ENCODE data around the gene KCNJ3. TPM values are rescaled to one million over a fixed set of nuclear protein-coding genes. Genes with fewer than 3 reads are reported as not detected.

Gene KCNJ3
- total RNA-seq, 1 experiment from 2014 or later: not detected

GRCh38 chr2:154720651-154721050, 22.2 kb downstream of the KCNJ3 start (continued):
- TF ChIP-seq REST (IDR thresholded peaks at IDR 0.05; ENCODE audit: low read depth): no peak
- no peak for TF ChIP-seq SP1 (IDR thresholded peaks at IDR 0.05; ENCODE audit: low read depth)
- no peak for TF ChIP-seq POLR2AphosphoS5 (IDR thresholded peaks at IDR 0.05; ENCODE audit: low read depth, low read length)

DNA sequence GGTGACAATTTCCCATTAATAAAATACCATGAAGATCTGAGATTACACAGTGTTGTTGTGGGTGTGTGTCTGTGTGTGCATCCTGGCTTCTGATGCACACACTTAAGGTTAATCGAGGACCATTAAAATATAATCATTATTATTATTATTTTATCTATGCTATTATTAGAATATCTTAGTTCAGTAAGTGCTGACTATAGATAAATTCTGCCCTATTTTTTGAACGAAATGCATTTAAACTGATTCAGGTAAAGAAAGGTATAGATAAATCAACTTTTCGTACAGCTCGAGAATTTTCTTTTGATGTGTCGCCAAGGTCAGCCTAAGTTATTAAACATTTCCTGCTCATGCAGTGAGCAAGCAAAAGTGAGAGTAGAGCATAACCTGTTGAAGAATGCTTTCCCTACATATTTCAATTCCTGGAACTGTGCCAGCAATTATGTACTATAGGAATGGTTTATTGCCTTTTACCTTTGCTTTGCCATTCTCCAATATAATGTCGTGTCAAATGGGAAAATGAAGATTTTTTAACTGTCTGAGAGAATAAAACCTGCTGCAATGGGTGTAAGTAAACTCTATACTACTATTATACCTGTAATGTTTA, 25.8 kb downstream of the KCNJ3 start:
- TF ChIP-seq CEBPB (IDR thresholded peaks at IDR 0.05; ENCODE audit: low read depth): no peak
- H3K4me1 ChIP-seq (ENCODE audit: control insufficient read depth in 1 of 2, insufficient read depth in 2 of 2, low read length in 2 of 2): no peaks in the 10 kb centered on the region
- no peak overlapping the region for H3K9ac ChIP-seq (ENCODE audit: low read length)
- H3K9me2 ChIP-seq (ENCODE audit: insufficient read depth): no peaks in the 10 kb centered on the region; the same call in 1 of the 2 replicates
- no TSS peak for BruUV-seq (replicated peaks)
- POLR2A ChIA-PET: no interaction called here
- DNase-seq (ENCODE audit: low read depth, low spot score) (no peak), ATAC-seq (no peak)
- intact Hi-C loops (cut with micrococcal nuclease): no loop called here
- H3K36me3 ChIP-seq (ENCODE audit: control insufficient read depth in 1 of 2, insufficient read depth in 2 of 2, low read length in 2 of 2): no peaks in the 10 kb centered on the region
- H3K79me2 ChIP-seq (ENCODE audit: insufficient read depth, low read length): no peaks in the 10 kb centered on the region
- H3K4me2 ChIP-seq (ENCODE audit: low read length): no peak overlapping the region
- no peak overlapping the region for H3K4me3 ChIP-seq (replicated peaks in 1 of 2; ENCODE audit: low read depth in 1 of 2, low read length in 2 of 2)
- H4K20me1 ChIP-seq (ENCODE audit: insufficient read depth): no peaks in the 10 kb centered on the region
- no peak overlapping the region for H2AFZ ChIP-seq (ENCODE audit: low read depth, low read length, poor library complexity, severe bottlenecking)
- no peaks in the 10 kb centered on the region for H3K27me3 ChIP-seq (ENCODE audit: insufficient read depth, low read length)
- no peak overlapping the region for H3K27ac ChIP-seq (ENCODE audit: low read depth, low read length)
- CTCF ChIA-PET: no interaction called here
- no peaks in the 10 kb centered on the region for H3K9me3 ChIP-seq (ENCODE audit: control insufficient read depth in 1 of 2, insufficient read depth in 1 of 2, low read depth in 1 of 2, low read length in 2 of 2)
- RAD21 ChIA-PET (ENCODE audit: low non-redundant PET in 1 of 2, low total read pairs in 2 of 2, uncharacterized antibody in 2 of 2, unreplicated experiment in 2 of 2): no interaction called here
